A673 (cell line): ENCODE results near the gene PDE11A.
"Not testable (repeated sequence)": the region's sequence is repeated elsewhere in the genome, so short reads cannot be mapped to it uniquely, and the experiment has no call there.

ENCODE experiments used
- EZH2 ChIP-seq: fragments of 200-600 bp; sonication (generic); IDR thresholded peaks from 2 replicates; pipeline ENCODE4 v1.6.1; 2017; ENCODE audit warnings: borderline replicate concordance, low read depth, mild to moderate bottlenecking, mixed read lengths, antibody characterized with exemption, low read length; ENCODE audit not compliant: poor library complexity, severe bottlenecking
- TF ChIP-seq, protein P1 (sequence below): fragments of 300-800, 200-600 bp; sonication (generic); conservative IDR thresholded peaks from 2 replicates; pipeline ENCODE4 v1.5.1; 2017; ENCODE audit warnings: low read depth, mild to moderate bottlenecking, antibody characterized with exemption, low read length, moderate library complexity, mixed read lengths

DNA sequence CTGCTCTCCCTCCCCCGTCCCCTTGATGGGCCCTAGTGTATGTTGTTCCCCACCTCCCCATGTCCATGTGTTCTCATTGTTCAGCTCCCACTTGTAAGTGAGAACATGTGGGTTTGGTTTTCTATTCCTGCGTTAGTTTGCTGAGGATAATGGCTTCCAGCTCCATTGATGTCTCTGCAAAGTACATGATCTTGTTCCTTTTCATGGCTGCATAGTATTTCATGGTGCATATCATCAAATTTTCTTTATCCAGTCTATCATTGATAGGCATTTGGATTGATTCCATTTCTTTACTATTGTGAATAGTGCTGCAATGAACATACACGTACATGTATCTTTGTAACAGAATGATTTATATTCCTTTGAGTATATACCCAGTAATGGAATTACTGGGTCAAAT is 6.7 kb upstream of the PDE11A start:
- TF ChIP-seq, protein P1, sequence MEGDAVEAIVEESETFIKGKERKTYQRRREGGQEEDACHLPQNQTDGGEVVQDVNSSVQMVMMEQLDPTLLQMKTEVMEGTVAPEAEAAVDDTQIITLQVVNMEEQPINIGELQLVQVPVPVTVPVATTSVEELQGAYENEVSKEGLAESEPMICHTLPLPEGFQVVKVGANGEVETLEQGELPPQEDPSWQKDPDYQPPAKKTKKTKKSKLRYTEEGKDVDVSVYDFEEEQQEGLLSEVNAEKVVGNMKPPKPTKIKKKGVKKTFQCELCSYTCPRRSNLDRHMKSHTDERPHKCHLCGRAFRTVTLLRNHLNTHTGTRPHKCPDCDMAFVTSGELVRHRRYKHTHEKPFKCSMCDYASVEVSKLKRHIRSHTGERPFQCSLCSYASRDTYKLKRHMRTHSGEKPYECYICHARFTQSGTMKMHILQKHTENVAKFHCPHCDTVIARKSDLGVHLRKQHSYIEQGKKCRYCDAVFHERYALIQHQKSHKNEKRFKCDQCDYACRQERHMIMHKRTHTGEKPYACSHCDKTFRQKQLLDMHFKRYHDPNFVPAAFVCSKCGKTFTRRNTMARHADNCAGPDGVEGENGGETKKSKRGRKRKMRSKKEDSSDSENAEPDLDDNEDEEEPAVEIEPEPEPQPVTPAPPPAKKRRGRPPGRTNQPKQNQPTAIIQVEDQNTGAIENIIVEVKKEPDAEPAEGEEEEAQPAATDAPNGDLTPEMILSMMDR, result not testable (repeated sequence)
- TF ChIP-seq EZH2, result not testable (repeated sequence)
